Right ventricle myocardium inferior (tissue), 1 donor: ENCODE data around the gene CES2. TPM values are rescaled to one million over a fixed set of nuclear protein-coding genes. Genes with fewer than 3 reads are reported as not detected.

ENCODE experiments used
- ATAC-seq: fragments of 200-7000 bp; cut with Tn5 transposase; one replicate; pipeline ENCODE4 v1.9.1; 2020; ENCODE audit warnings: mild to moderate bottlenecking, moderate library complexity
- DNase-seq: peaks from one replicate; pipeline ENCODE4 v3.0.0; 2021; ENCODE audit errors: missing footprints
- intact Hi-C: fragments of 100-400 bp; cut with DNase I; formaldehyde crosslinking; loops from one replicate; pipeline ENCODE4 v1.11.0; 2022
- total RNA-seq: library from RNA; stranded (reverse); fragmentation: NEBNext Ultra II Directional; extraction: Animal tissue kit (Norgen Biotek cat#: 25700); gene quantifications from one replicate; pipeline ENCODE4 v1.2.1, GENCODE V29; 2021
- donor health status: DM: no; HTN: yes; CAD: no; lungs with severe emphysema.

Gene CES2
- total RNA-seq, 1 donor from 2014 or later: 126 TPM

GRCh38 chr16:66900721-66901441 lies 34.4 kb upstream of the CES2 start:
- DNase-seq (no peak), ATAC-seq (no peak)
- intact Hi-C loops: loop anchor here (5.0 kb wide), 1 partner anchor 36 kb away; the partner anchor contains the start of gene CES2

DNA sequence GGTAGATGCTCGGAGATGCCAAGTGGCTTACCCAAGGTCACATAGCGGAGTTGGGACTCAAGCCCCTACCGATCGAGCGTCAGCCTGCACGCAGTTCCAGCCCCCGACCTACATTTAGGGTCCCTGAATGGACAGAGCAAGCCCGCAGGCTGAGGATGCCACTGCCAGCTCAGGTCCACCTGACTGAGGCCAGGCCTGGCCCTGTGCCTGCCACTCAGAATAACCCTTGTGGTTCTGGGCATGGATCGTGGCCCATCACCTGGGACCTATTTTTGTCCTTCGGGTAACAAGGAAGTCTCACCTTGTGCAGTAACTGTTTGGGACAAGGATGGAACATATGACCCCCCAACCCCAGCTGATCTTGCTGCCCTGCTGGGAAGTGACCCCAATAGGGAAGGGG lies 33.7 kb upstream of the CES2 start:
- intact Hi-C loops: loop anchor here (5.0 kb wide), 1 partner anchor 36 kb away; the partner anchor contains the start of gene CES2
- DNase-seq: no peak
- no peak for ATAC-seq

DNA sequence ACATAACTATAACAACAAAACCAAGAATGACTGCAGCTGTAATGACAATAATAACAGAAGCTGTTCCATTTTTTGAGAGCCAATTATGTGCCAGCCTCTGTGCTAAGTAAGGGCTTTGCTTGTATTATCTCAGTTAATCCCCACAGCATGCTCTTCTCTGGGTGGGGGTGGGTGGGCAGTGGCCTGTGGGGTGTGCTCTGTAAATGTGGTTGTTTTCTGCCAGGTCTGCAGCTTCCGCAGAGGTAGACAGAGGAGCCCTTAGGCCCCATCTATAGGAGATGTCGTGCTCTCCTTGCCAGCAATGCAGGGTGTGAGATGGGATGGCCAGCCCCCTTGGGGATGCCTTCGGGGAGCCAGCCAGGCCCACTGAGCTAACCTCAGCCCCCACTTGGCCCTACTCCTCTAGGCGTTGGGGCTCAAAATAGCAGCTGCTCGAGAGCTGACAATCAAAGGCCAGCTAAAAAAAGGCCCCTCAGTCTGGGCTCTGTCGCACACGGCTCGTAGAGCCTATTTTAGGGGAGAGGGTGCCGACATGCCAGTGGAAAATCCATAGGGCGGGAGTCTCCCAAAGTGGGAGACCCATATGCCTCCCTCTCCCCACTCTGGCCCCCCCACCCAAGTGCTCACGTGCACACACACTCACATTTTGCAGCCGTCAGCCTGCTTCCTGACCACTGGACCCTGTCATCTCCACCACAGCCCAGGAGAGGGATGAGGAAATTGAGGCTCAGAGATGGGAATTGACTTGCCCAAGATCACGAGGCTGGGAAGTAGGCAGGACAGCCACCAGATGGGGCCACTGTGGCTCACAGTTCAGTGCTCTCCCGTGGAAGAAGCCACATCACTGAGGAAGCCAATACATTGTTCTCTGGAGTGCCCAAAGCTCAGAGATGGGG lies 32.4 kb upstream of the CES2 start:
- DNase-seq (no peak), ATAC-seq (peak; percentile 43)
- intact Hi-C loops: loop anchor here (1.0 to 5.0 kb wide), 2 partner anchors 20 to 34 kb away; partner anchors contain the start of gene CES2

GRCh38 chr16:66903544-66904427 lies 31.5 kb upstream of the CES2 start:
- ATAC-seq (peak; percentile 66), DNase-seq (no peak)
- intact Hi-C loops: loop anchor here (1.0 to 5.0 kb wide), 3 partner anchors 20 to 258 kb away; partner anchors contain the start of gene CES2

- DNase-seq (no peak), ATAC-seq (no peak)
- intact Hi-C loops: loop anchor here (1.0 to 5.0 kb wide), 2 partner anchors 33 to 257 kb away; partner anchors contain the start of gene CES2
Measured at GRCh38 chr16:66904428-66904845, 30.9 kb upstream of the CES2 start.

DNA sequence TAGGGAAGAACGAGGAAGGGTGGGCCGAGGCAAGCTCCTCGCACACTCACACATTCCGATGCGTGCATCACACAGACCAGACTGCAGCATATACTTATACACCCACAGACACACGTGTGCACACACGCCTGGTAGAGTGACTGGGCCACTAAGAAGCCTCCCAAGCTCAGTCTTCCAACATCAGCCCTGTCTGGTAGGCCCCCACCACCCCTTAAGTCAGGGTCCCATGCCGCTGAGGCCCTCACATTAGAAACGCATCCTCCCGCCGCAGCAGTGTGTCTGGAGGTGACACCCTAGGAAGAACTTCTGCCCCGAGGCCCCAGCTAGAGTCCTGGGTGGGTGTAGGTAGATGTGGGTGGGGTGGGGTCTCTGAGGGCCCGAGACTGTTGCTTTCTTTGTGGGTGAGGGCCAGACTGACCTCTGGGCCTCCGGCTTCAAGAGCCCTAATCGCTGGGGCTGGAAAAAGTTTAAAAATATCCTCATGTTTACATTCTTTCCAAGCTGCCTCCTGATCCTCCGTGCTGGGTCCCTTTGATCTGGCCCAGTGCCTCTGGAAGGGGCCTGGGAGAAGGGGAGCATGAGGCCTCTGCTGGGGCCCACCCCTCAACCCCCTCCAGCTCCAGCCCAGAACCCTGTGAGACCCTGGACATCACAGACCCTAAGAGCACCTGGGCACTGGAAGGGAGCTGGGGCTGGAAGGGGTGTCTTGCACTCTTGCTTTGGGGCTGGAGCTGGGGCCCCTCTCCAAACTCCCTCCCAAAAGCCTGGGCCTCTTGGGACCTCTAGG lies 30.3 kb upstream of the CES2 start:
- intact Hi-C loops: loop anchor here (1.0 to 5.0 kb wide), 2 partner anchors 32 to 256 kb away; partner anchors contain the start of gene CES2
- DNase-seq (no peak), ATAC-seq (peak; percentile 32)

GRCh38 chr16:66905633-66906539 lies 29.4 kb upstream of the CES2 start:
- ATAC-seq (peak; percentile 52), DNase-seq (peak; percentile 85)
- intact Hi-C loops: no loop called here

- intact Hi-C loops: no loop called here
- ATAC-seq (peak; percentile 1), DNase-seq (no peak)
Measured at GRCh38 chr16:66906916-66907836, 28.1 kb upstream of the CES2 start.

DNA sequence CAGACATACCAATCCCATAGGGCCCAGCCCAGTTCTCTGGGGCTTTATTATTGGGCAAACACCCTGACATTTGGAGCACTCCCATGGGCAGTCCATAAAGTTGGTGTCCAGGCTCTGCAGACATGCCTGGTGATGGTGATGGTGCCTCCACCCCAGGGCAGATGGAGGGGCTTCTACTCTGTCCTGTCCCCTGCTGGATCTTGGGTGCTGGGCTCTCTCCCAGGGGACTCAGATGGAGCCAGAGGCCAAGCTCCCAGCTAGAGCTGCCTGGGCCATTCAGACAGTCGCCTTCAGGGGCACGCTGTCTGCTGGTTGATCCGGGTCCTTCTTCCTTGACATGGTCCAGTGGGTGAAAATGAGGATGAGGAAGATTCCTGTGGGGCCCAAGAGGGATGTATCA lies 27.2 kb upstream of the CES2 start:
- ATAC-seq: no peak
- intact Hi-C loops: no loop called here
- DNase-seq: no peak

GRCh38 chr16:66908762-66909559 lies 26.4 kb upstream of the CES2 start:
- intact Hi-C loops: no loop called here
- ATAC-seq (no peak), DNase-seq (no peak)

- intact Hi-C loops: no loop called here
- DNase-seq (no peak), ATAC-seq (no peak)
Measured at GRCh38 chr16:66910175-66910940, 25.0 kb upstream of the CES2 start.

DNA sequence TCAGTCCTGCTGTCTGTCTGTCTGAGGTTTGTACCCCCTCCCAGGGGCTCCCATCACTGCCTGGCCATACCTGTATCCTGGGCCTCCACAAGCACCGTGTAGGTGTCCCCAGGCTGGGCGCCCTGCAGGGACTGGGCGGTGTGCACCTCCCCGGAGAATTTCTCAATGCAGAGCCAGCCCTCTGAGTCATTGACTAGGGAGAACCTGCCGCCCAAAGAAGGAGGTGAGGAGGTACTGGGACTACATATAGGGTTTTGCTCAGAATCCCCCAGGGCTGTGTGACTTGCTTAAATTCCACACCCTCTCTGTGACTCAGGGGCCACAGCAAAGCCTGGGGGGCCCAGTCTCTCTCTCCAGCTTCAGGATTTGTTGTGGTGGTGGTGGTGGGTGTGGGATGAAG lies 24.2 kb upstream of the CES2 start:
- no peak for DNase-seq
- intact Hi-C loops: no loop called here
- ATAC-seq: no peak

DNA sequence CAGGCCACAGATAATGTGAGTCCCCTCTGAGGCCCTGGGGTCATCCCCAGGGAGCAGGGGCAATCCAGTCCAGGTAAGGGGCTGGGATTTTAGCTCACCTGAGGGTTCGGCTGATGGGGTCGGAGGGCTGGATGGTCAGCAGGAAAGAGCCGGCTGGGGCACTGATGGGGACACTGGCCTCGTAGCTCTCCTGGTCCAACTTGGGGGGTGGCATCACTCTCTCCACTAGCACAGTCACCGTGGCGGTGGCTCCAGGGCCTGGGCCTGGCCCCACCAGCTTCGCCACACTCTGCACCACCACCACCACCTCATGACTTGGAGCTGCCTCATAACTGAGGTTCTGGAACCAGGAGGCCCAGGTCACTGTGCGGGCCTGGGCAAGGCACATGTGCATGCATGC lies 23.5 kb upstream of the CES2 start:
- no peak for ATAC-seq
- peak; percentile 50 for DNase-seq
- intact Hi-C loops: no loop called here

DNA sequence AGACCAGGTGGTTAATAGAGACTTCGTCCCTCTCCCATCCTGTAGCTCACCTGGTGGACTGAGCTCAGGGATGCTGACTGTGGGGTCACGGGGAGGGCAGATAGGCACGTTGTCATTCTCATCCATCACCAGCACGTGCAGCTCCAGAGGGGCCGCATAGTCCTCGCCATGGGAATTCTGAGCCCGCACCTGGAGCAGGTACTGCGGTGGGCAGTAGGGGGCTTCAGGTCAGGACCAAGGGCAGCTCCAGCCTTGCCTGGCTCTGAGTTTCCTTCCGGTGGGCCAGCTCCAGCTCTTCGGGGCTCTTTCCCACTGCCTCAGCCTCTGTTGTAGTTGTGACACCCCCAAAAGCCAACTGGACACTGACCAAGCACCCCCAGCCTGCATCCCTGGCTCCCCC lies 22.2 kb upstream of the CES2 start:
- DNase-seq (peak; percentile 31), ATAC-seq (no peak)
- intact Hi-C loops: no loop called here
